GM18526 (cell line): ENCODE results near the gene RTRAF.

ENCODE experiments used
- POLR2A ChIP-seq: IDR thresholded peaks from 3 replicates; pipeline ENCODE4 v1.6.1; 2011; ENCODE audit not compliant: insufficient read length; ENCODE audit errors: extremely low read depth

Gene RTRAF

DNA sequence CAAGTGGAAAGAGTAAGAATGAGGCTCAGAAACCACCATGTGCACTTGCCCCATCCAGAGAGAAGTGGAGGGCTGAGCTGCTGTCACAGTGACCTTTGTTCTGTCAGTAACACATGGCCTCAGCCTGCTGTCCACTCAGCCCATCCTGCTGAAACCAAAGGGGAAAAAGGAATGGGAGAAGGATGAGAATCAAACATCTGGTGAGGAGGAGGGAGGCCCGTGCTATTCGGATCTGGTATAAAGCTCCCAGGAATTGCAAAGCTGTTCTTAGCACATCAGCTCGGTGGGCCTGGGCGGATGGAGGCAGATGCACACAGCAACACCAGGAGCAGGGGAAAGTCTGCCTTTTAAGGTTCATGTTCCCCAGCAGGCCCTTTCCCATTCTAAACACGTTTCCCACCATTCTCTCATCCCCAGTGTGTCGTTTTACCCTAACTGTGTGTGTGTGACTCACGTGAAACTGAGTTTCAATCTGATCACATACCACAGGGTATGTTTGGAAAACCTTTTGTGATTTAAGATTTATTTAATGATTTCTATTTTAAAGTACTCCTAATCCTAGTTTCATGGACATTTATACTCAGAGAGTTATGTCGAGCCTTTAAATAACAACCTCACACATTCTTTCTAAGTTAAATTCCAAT, 36.8 kb downstream of the RTRAF start:
- TF ChIP-seq POLR2A, result no peak

DNA sequence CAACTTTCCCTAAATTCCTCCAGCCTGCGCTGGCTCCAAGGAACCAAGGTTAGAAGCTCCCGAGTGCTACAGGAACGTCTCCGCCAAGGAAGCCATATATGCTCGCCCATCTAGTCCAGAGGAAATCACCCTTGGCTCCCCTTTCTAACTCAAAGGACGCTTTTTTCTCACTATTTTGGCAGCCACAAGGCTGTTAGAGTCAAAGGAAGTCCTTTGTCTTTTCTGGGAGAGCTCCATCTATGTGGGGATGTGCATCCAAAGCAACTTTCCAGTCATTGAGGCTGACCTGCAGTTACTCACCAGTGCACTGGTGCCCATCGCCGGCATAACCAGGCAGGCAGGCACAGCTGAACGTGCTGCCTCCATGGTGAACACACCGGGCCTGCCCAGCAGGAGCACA, 37.6 kb downstream of the RTRAF start:
- TF ChIP-seq POLR2A, result no peak

DNA sequence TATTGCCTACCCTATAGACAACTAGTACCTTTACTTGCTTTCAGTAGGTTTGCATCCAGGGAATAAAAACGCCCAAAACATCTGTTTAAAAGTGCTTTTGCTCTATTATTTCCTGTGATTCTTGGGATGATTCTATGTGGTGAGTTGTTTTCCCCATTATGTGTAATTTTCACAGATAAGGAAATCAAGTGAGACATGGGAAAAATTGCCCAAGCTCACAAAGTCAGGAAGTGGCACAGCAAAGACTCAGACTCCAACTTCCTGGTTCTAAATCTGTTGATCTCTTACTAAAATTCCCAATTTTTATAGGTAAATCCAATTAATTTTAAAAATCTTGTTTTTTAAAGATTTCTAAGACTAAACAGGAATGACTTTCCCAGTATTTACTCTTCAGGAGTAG, 40.5 kb downstream of the RTRAF start:
- TF ChIP-seq POLR2A, result no peak

DNA sequence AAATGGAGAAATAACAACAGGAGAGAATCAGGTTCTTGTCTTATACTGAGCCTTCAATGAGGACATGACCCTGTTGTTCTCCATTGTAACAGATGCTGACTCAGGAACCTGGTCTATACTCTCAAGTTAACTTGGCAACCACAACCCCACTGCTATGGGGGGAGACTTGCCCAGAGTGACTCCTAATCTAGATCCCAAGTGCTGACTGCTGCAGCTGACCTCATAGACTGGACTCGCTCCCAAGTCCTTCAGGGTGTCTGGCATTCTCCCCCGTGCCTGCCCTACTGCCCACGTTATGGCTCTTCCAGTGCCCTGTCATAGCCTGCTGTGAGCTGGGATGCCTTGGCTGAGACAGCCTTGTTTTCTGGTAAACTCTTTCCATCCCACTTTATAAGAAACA, 42.4 kb downstream of the RTRAF start:
- TF ChIP-seq POLR2A, result no peak

DNA sequence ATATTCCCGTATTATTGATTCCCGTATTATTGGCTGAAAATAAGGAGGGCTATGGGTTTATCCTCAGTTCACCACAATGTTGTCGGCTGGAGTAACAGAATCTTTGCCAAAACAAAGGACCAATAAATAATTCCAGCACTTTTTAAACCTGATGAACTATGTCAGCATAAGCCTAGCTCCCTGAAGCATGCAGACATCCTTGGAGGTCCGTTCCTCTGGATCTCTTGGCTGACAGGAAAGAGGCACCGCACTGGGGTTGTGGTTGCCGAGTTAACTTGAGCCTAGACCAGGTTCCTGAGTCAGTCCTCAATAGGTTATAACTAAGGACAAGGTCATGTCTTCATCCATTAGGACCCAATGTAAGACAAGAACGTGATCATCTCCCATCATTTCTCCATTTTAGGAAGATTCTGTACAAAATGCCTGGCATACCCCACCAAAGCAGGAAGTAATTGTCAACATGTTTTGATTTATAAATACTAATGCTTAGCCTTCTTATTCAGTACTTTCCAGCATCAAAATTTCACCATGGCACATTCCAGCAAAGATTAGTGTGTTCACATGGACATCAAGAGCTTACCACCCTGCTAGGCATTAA, 43.0 kb downstream of the RTRAF start:
- TF ChIP-seq POLR2A, result no peak

DNA sequence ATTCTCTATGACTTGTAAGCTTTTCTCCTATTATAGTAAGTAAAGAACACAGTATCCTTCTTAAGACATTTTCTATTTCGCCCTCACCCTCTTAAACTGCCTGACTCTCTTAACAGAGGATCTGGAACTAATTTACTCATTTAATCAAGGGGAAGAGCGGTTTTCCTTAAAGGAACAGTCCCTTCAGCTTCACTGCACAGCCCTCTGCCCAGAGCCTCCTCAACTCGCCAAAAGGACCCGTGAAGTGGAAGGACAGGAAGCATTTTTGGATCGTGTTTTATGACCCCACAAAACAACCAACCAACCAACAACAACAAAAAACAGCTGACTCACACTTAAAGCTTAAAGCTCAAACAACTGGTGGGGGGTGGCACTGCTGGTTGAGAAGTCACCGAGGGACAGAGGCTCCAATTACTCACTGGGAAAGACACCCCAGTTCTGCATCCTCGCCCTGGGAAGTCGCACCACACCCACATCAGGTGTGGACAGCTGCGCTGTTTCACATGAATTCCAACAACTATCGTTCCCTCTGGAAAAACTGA, 43.8 kb downstream of the RTRAF start:
- no peak for TF ChIP-seq POLR2A

DNA sequence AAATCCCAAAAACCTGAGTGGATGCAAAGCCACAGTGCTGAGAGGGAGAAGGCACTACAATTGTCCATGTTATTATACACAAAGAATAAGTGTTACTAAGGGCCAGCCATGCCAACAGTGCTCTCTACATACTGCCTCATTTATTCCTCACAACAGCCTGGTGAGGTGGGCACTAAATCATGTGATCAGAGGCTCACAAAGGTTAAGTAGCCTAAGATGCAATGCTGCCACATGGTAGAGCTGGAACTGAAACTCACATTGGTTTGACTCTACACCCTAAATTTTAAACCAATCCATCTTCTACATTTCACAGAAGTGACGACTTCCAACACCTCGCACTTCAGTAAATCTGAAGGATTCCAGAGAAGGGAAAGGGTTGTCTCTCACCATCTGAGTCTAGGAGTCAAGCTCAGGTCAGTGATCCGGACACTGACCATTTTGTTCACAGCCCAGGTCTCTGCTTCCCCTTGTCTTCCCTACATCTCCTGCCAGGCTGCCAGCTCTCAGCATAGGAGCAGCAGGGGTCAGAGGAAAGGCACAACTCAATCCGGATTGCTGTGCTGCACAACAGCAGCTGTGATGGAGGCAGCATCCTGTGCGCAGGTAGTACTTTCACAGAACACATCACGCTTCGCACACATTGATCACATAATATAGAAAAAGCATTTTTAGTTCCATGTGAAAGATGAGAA, 49.9 kb downstream of the RTRAF start:
- TF ChIP-seq POLR2A, result no peak

DNA sequence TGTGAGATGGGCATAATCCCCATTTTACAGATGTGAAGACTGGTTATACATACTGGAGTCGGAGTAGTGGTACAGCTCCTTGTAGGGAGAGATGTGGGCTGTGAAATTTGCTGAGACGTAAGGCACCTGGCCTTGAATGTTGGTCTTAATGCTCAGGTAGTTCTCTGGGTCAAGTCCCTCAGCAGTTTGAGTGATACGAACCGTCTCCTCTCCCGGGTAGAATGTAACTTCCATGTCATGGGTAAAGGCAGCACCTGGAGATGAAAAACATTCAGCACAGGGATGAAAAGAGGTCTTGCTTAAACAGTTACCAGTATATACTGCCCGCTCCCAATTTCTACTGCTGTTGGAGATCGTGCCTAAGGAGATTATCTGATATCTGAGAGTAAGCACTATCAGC, 51.3 kb downstream of the RTRAF start:
- TF ChIP-seq POLR2A, result no peak

DNA sequence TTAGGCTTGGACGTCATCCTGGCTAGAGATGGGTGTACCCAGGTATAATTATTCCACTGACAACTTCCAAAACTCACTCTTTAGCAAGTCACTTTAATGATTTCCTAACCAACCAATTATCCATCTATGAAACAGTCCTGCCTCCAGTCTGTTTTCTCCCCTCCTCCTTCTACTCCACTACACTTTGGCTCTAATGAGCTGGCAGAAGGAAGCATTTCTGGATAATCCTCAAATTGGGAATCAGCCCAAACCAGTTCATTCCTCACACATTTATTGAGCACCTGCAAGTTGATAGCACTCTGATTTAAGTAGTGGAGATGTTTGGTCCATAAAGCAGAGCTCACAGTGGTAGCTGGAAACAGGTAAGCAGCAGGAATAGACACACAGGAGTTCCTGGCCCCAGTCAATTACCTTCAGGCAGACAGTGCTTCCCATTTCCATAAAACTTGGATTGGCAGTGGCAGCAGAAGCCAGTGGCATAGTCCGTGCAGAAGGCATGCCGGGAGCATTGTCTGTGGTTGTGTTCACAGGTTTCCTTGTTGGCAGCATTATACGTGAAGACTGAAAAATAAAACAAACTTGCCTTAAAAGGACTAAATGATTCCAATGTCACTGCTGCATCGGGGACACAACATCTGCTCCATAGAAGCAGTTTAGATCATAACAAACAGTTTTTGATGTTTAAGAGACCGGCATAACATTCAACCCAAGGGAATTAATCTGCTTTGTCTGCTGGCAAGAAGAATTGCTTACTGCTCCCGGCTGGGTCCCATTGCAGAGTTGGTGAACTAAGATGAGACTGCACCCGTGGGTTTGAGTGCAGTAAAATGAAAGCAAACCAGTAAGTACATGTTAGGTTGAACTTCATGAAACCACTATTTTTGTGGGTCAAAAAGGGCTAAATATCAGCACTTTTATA, 53.3 kb downstream of the RTRAF start:
- no peak for TF ChIP-seq POLR2A

DNA sequence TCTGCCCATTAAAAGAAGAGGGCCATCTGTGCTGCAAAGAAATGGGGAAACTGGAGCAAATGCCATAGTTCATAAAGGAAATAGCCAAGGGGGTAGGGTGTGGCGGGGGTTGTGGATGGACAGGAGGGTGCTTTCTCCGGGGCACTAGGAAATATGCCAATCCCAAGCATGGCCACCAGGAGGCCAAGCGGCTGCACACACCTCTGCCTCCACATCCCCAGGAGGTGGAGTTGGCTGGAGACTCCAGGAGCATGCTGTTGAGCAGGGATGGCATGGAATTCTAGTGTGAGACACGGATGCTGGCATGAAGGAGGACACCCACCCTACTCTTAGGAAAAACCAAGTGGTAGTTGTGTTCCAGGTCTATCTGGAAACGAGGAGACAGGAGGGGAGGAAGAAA, 54.3 kb downstream of the RTRAF start:
- no peak for TF ChIP-seq POLR2A

DNA sequence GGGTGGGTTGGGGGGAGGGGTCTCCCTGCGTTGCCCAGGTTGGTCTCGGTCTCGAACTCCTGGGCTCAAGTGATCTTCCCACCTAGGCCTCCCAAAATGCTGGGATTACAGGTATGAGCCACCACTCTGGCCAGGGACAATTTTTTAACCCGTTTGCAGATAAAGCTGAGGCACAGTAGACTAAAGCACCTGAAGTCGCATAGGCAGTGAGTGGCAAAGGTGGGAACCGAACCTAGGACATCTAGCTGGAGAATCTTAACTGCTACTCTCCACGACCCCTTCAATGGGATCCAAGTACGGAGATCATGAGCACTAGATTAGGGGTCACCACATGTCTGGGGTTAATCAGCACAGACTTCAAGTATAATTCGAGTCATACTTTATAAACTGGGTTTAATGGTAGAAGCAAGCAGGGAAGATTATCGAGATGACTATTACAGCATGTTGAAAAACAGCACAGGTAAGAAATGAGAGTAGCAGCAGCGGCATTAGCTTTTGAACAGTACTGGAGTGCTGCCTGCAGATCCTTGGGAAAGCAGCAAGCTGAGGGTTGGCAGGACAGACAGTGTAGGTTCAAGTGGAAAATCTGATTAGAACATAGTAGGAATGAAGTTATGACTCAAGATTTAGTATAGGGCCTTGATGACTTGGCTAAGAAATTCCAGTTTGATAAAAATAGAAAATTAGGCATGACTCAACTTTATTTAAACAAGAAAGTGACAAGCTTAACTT, 55.6 kb downstream of the RTRAF start:
- TF ChIP-seq POLR2A, result no peak

DNA sequence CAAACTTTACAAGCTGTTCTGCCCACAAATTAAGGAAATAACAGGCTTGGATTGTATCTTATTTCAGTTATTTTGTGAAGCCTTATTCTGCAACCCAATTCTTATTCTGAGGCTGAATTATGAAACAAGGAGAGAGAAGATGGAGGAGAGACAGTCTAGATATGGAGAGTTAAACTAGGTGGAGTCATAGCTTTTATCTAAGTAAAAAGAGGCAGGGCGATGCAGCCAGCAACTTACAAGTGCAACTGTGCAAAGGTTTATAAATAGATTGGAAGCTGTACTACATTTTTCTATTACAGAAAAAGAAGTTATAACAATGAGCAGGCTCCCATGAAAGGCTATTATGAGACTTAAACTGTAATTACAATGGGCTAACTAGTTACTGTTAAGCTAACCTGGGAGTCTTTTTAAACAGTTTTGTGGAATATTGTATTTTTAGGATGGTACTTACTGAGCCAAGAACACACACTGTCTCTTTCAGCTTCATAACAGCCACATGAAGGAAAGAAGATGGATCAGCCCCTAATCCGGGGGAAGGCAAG, 57.1 kb downstream of the RTRAF start:
- TF ChIP-seq POLR2A, result no peak

DNA sequence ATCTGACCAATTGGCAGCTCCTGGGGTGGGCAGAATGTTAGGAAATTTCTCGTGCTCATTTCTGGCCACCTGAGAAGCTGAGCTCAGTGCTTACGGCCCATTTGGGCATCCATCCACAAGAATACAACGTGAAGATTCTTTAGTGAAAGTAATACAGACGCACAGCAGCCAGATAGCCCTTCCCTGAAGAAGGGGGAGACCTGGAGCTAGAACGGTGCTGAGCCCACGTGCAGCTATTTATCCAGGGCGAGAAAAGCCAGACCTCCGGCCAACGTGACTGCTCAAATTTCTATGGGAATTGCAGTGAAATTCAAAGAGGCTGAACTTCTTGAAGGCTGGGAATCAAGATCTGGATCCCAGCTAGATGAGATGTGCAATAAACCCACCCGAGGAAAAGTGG, 58.8 kb downstream of the RTRAF start:
- no peak for TF ChIP-seq POLR2A

DNA sequence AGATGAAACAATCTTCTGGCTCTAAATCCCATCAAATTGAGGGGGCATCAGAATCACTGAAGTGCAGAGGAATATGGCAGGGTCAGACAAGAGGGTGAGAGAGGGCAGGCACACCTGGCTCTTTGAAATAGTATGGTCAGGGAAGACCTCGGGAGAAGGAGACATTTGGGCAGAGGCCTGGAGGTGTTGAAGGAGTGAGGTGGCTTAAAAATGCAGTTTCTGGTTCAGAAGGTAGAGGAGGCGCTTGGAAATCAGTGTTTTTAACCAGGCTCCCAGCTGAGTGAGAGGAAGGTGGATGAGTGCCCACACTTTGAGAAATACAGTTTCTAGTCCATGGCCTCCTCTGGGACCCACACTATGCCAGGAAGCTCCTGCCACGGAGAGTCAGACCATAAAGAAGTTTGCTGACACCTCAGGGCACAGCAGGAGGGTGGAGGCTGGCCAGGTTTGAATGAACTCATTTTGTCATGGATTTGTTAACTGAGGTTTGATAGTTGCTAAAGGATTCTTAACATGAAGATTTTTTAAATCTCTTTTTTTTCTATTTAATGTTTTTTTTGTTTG, 59.4 kb downstream of the RTRAF start:
- TF ChIP-seq POLR2A, result no peak
